Body of pancreas (tissue), 4 donors: ENCODE results near the gene TESMIN. TPM values are rescaled to one million over a fixed set of nuclear protein-coding genes. Genes with fewer than 3 reads are reported as not detected.

ENCODE experiments used
- ATAC-seq: fragments of 150-250 bp; one replicate; pipeline ENCODE4 v1.9.1; 2016
- DNase-seq, 4 donors: peaks; one replicate each; pipeline ENCODE4 v3.0.0-alpha.2; 2019
- H3K27ac ChIP-seq, 4 donors: fragments of 200-600 bp; sonication (generic); 1 replicate in 3 of 4; 2 replicates in 1 of 4; pipeline versions ENCODE4 v1.5.1 to v1.6.1; 2016 to 2019; ENCODE audit warnings: mild to moderate bottlenecking in 1 of 4, mixed read lengths in 1 of 4, moderate library complexity in 1 of 4
- H3K27me3 ChIP-seq, 2 donors: fragments of 200-600 bp; sonication (generic); one replicate each; pipeline ENCODE4 v1.6.0; 2016; ENCODE audit warnings: mild to moderate bottlenecking in 1 of 2
- H3K36me3 ChIP-seq, 2 donors: fragments of 200-600 bp; sonication (generic); replicated peaks in 1 of 2; 2 replicates each; pipeline ENCODE4 v1.5.1; 2016; ENCODE audit warnings: low read depth in 2 of 2; ENCODE audit not compliant: insufficient read depth in 1 of 2
- H3K4me1 ChIP-seq: fragments of 200-600 bp; sonication (generic); one replicate; pipeline ENCODE4 v1.6.0; 2016
- H3K4me3 ChIP-seq, 2 donors: fragments of 200-600 bp; sonication (generic); 1 replicate in 1 of 2; 2 replicates in 1 of 2; pipeline ENCODE4 v1.5.1; 2016 to 2019
- H3K9me3 ChIP-seq, 3 donors: fragments of 200-600 bp; sonication (generic); 1 replicate in 2 of 3; 2 replicates in 1 of 3; pipeline ENCODE4 v1.5.1; 2016
- CTCF ChIP-seq, 7 experiments: fragments of 450-650 bp in 4 of 7; fragments of 200-600 bp in 3 of 7; sonication (generic) in 3 of 7; IDR thresholded peaks; one replicate each; pipeline ENCODE4 v1.5.1; 2016 to 2019; ENCODE audit warnings: antibody characterized with exemption in 7 of 7
- POLR2A ChIP-seq, 3 donors: fragments of 450-650 bp; IDR thresholded peaks; one replicate each; pipeline ENCODE4 v1.6.1; 2016; ENCODE audit warnings: antibody characterized with exemption in 3 of 3, mild to moderate bottlenecking in 2 of 3
- WGBS, 2 donors: methylation state at CpG; one replicate each; pipeline ENCODE4 v1.1.5; 2017; 5-methylcytosine and 5-hydroxymethylcytosine counted together
- intact Hi-C: fragments of 100-400 bp; cut with DNase I; formaldehyde crosslinking; loops from one replicate; pipeline ENCODE4 v1.15.1; 2023
- total RNA-seq, 2 donors: library from RNA; depleted of rRNA; stranded (reverse); fragments of >200 nt; gene quantifications; one replicate each; pipeline ENCODE4 v1.1.0, GENCODE V29; 2016

Gene TESMIN
- total RNA-seq, 2 donors from 2014 or later, result 1.6 to 7.9 TPM

- Histone ChIP-seq H3K4me3 (no peak overlapping the region), H3K27me3 (no peaks in the 10 kb centered on the region), H3K4me1 (no peaks in the 10 kb centered on the region), H3K27ac (no peak overlapping the region), H3K9me3 (no peaks in the 10 kb centered on the region), H3K36me3 (peaks cover 17 to 37% of the 10 kb centered on the region in 2 donors)
- intact Hi-C loops, result no loop called here
- DNase-seq (no peak), ATAC-seq (no peak)
- no peak for TF ChIP-seq POLR2A (IDR thresholded peaks at IDR 0.05)
- TF ChIP-seq CTCF (IDR thresholded peaks at IDR 0.05), result no peak
- 87 to 91% methylated on average over 22 of the region's 22 CpGs for WGBS, 2 donors
Observed at GRCh38 chr11:68773521-68774193, 22.3 kb upstream of the TESMIN start.

GRCh38 chr11:68772936-68773335 lies 21.6 kb upstream of the TESMIN start:
- 94 to 97% methylated on average over 18 to 20 of the region's 20 CpGs for WGBS, 2 donors

GRCh38 chr11:68770781-68771180 lies 19.5 kb upstream of the TESMIN start:
- no peaks in the 10 kb centered on the region for H3K9me3 ChIP-seq
- no peak overlapping the region for H3K4me3 ChIP-seq
- H3K27ac ChIP-seq, result no peak overlapping the region
- H3K36me3 ChIP-seq, result peaks cover 17 to 34% of the 10 kb centered on the region in 2 donors
- no peak for TF ChIP-seq CTCF (IDR thresholded peaks at IDR 0.05)
- TF ChIP-seq POLR2A (IDR thresholded peaks at IDR 0.05), result no peak
- H3K4me1 ChIP-seq, result no peaks in the 10 kb centered on the region
- ATAC-seq, result no peak
- no peak for DNase-seq
- H3K27me3 ChIP-seq, result no peaks in the 10 kb centered on the region
- intact Hi-C loops, result no loop called here
- 88 to 93% methylated on average over 11 to 12 of the region's 12 CpGs for WGBS, 2 donors

More at GRCh38 chr11:68772936-68773335, 21.6 kb upstream of the TESMIN start:
- Histone ChIP-seq H3K27ac (no peak overlapping the region), H3K4me1 (no peaks in the 10 kb centered on the region), H3K36me3 (peaks cover 17 to 35% of the 10 kb centered on the region in 2 donors), H3K27me3 (no peaks in the 10 kb centered on the region), H3K9me3 (no peaks in the 10 kb centered on the region), H3K4me3 (no peak overlapping the region)
- ATAC-seq (no peak), DNase-seq (no peak)
- intact Hi-C loops, result no loop called here
- no peak for TF ChIP-seq POLR2A (IDR thresholded peaks at IDR 0.05)
- TF ChIP-seq CTCF (IDR thresholded peaks at IDR 0.05), result no peak

- Histone ChIP-seq H3K4me3 (no peak overlapping the region), H3K9me3 (no peaks in the 10 kb centered on the region), H3K27me3 (no peaks in the 10 kb centered on the region), H3K4me1 (no peaks in the 10 kb centered on the region), H3K36me3 (peaks cover 10 to 17% of the 10 kb centered on the region in 2 donors), H3K27ac (no peak overlapping the region)
- no peak for TF ChIP-seq POLR2A (IDR thresholded peaks at IDR 0.05)
- no peak for TF ChIP-seq CTCF (IDR thresholded peaks at IDR 0.05)
- ATAC-seq, result no peak
- intact Hi-C loops, result no loop called here
- 86 to 91% methylated on average over 11 of the region's 11 CpGs for WGBS, 2 donors
- no peak for DNase-seq
Observed at GRCh38 chr11:68767672-68768071, 16.4 kb upstream of the TESMIN start.

GRCh38 chr11:68766786-68767185 lies 15.5 kb upstream of the TESMIN start:
- no peak for DNase-seq
- Histone ChIP-seq H3K27me3 (no peaks in the 10 kb centered on the region), H3K9me3 (no peaks in the 10 kb centered on the region), H3K4me1 (no peaks in the 10 kb centered on the region), H3K36me3 (peaks cover 10 to 20% of the 10 kb centered on the region in 2 donors), H3K27ac (no peak overlapping the region), H3K4me3 (no peak overlapping the region)
- intact Hi-C loops, result no loop called here
- 91 to 95% methylated on average over 8 of the region's 8 CpGs for WGBS, 2 donors
- no peak for ATAC-seq
- TF ChIP-seq CTCF (IDR thresholded peaks at IDR 0.05), result no peak
- TF ChIP-seq POLR2A (IDR thresholded peaks at IDR 0.05), result no peak
